CD1c-positive myeloid dendritic cell (primary cell): ENCODE measurements around the gene REXO1.
"Not testable (repeated sequence)": the region's sequence is repeated elsewhere in the genome, so short reads cannot be mapped to it uniquely, and the experiment has no call there.

ENCODE experiments used
- DNase-seq: peaks from one replicate; pipeline ENCODE4 v3.0.0-alpha.2; 2016; ENCODE audit errors: extremely low spot score

The REXO1 gene

GRCh38 chr19:1848399-1849131 is at the start of gene REXO1:
Gene REXO1, minus strand, starts transcription at chr19:1848483. Its CDS starts 125 bp downstream, at chr19:1848358.
- peak; percentile 98 for DNase-seq

- peak; percentile 44 for DNase-seq
Measured at GRCh38 chr19:1896508-1896907, 48.2 kb upstream of the REXO1 start.

GRCh38 chr19:1893791-1894190 is 45.5 kb upstream of the REXO1 start:
- no peak for DNase-seq

GRCh38 chr19:1889907-1890306 is 41.6 kb upstream of the REXO1 start:
- DNase-seq = no peak

GRCh38 chr19:1888385-1888784 is 40.1 kb upstream of the REXO1 start:
- no peak for DNase-seq

GRCh38 chr19:1886360-1886759 is 38.1 kb upstream of the REXO1 start:
- DNase-seq = not testable (repeated sequence)

- peak; percentile 99 for DNase-seq
Measured at GRCh38 chr19:1885398-1886119, 37.3 kb upstream of the REXO1 start, which contains the start of gene ABHD17A. Gene ABHD17A, minus strand, starts transcription at chr19:1885496. Its CDS starts 3,930 bp downstream, at chr19:1881566.

GRCh38 chr19:1884719-1885334 is 36.5 kb upstream of the REXO1 start:
- DNase-seq = no peak

GRCh38 chr19:1884291-1884718 is 36.0 kb upstream of the REXO1 start:
- DNase-seq = peak; percentile 10

- no peak for DNase-seq
Measured at GRCh38 chr19:1883784-1884183, 35.5 kb upstream of the REXO1 start.

GRCh38 chr19:1882786-1883692 is 34.8 kb upstream of the REXO1 start:
- DNase-seq = no peak

- peak; percentile 38 for DNase-seq
Measured at GRCh38 chr19:1882089-1882785, 34.0 kb upstream of the REXO1 start.

- not testable (repeated sequence) for DNase-seq
Measured at GRCh38 chr19:1881393-1882088, 33.3 kb upstream of the REXO1 start.

- no peak for DNase-seq
Measured at GRCh38 chr19:1880611-1881392, 32.5 kb upstream of the REXO1 start.

- not testable (repeated sequence) for DNase-seq
Measured at GRCh38 chr19:1879982-1880381, 31.7 kb upstream of the REXO1 start.

GRCh38 chr19:1878583-1878982 is 30.3 kb upstream of the REXO1 start:
- not testable (repeated sequence) for DNase-seq

GRCh38 chr19:1877280-1877660 is 29.0 kb upstream of the REXO1 start:
- not testable (repeated sequence) for DNase-seq

GRCh38 chr19:1876496-1877279 is 28.4 kb upstream of the REXO1 start:
- DNase-seq = not testable (repeated sequence)
